ENCODE results near the gene TP53I11.

- peak; percentile 40 for TF ChIP-seq POLR2A (IDR thresholded peaks at IDR 0.05; ENCODE audit: extremely low read depth, insufficient read length)
- TF ChIP-seq, protein P1, sequence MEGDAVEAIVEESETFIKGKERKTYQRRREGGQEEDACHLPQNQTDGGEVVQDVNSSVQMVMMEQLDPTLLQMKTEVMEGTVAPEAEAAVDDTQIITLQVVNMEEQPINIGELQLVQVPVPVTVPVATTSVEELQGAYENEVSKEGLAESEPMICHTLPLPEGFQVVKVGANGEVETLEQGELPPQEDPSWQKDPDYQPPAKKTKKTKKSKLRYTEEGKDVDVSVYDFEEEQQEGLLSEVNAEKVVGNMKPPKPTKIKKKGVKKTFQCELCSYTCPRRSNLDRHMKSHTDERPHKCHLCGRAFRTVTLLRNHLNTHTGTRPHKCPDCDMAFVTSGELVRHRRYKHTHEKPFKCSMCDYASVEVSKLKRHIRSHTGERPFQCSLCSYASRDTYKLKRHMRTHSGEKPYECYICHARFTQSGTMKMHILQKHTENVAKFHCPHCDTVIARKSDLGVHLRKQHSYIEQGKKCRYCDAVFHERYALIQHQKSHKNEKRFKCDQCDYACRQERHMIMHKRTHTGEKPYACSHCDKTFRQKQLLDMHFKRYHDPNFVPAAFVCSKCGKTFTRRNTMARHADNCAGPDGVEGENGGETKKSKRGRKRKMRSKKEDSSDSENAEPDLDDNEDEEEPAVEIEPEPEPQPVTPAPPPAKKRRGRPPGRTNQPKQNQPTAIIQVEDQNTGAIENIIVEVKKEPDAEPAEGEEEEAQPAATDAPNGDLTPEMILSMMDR (IDR thresholded peaks at IDR 0.05; ENCODE audit: low read depth, low read length), result peak; percentile 56
These were observed at the start of gene TP53I11 for GRCh38 chr11:44950625-44951476.

Data from NB4 (cell line).